DOHH2 (cell line): ENCODE data around the gene CHD8.

Experiments
- H3F3A ChIP-seq: fragments of 200-600 bp; sonication (generic), shearing (Covaris generic); 2 replicates; pipeline ENCODE4 v1.6.0; 2016; ENCODE audit warnings: antibody characterized with exemption, mild to moderate bottlenecking; ENCODE audit not compliant: control insufficient read depth, insufficient read depth
- H3K27ac ChIP-seq: fragments of 200-600 bp; sonication (generic); 2 replicates; pipeline ENCODE4 v1.5.1; 2014; ENCODE audit warnings: low read depth, mild to moderate bottlenecking, low read length, moderate library complexity
- H3K27me3 ChIP-seq: fragments of 200-600 bp; sonication (generic); 2 replicates; pipeline ENCODE4 v1.6.1; 2014; ENCODE audit warnings: mild to moderate bottlenecking, low read length, mixed read lengths; ENCODE audit not compliant: control insufficient read depth
- H3K36me3 ChIP-seq: fragments of 200-600 bp; sonication (generic); 2 replicates; pipeline ENCODE4 v1.6.1; 2014; ENCODE audit warnings: mild to moderate bottlenecking, low read length, moderate library complexity, mixed read lengths; ENCODE audit not compliant: control insufficient read depth
- H3K4me1 ChIP-seq: fragments of 200-600 bp; sonication (generic); 2 replicates; pipeline ENCODE4 v1.6.1; 2014; ENCODE audit warnings: mild to moderate bottlenecking, low read length, mixed read lengths; ENCODE audit not compliant: control insufficient read depth
- H3K4me2 ChIP-seq: fragments of 200-600 bp; sonication (generic); 2 replicates; pipeline ENCODE4 v1.6.0; 2014; ENCODE audit warnings: mild to moderate bottlenecking, low read length, moderate library complexity
- H3K4me3 ChIP-seq: fragments of 200-600 bp; sonication (generic); 2 replicates; pipeline ENCODE4 v1.5.1; 2014; ENCODE audit warnings: mild to moderate bottlenecking, low read length, mixed read lengths
- H3K79me2 ChIP-seq: fragments of 200-600 bp; sonication (generic); 2 replicates; pipeline ENCODE4 v1.6.1; 2014; ENCODE audit warnings: mild to moderate bottlenecking, low read length, mixed read lengths; ENCODE audit not compliant: control insufficient read depth
- H3K9me2 ChIP-seq: fragments of 200-600 bp; sonication (generic); replicated peaks from 2 replicates; pipeline ENCODE4 v1.6.1; 2014; ENCODE audit warnings: mild to moderate bottlenecking, low read length, mixed read lengths; ENCODE audit not compliant: control insufficient read depth
- H3K9me3 ChIP-seq: fragments of 200-600 bp; sonication (generic); 2 replicates; pipeline ENCODE4 v1.6.1; 2014; ENCODE audit warnings: antibody characterized with exemption, low read length, mixed read lengths; ENCODE audit not compliant: control insufficient read depth, insufficient read depth
- H4K20me1 ChIP-seq: fragments of 200-600 bp; sonication (generic); 2 replicates; pipeline ENCODE4 v1.6.0; 2014; ENCODE audit warnings: low read depth, mild to moderate bottlenecking, antibody characterized with exemption, low read length, moderate library complexity; ENCODE audit not compliant: control insufficient read depth, insufficient read depth
- CTCF ChIP-seq: fragments of 200-600 bp; sonication (generic); IDR thresholded peaks from one replicate; pipeline ENCODE4 v1.5.1; 2014; ENCODE audit warnings: antibody characterized with exemption, mild to moderate bottlenecking, low read depth, low read length; ENCODE audit not compliant: poor library complexity, severe bottlenecking
- EZH2phosphoT487 ChIP-seq: fragments of 200-600 bp; sonication (generic); IDR thresholded peaks from 2 replicates; pipeline ENCODE4 v1.6.1; 2017; ENCODE audit warnings: borderline replicate concordance, mild to moderate bottlenecking, antibody characterized with exemption, low read length, moderate library complexity, mixed read lengths

CHD8 gene

GRCh38 chr14:21440859-21441258 is 15.1 kb downstream of the CHD8 start:
- Histone ChIP-seq H3K9me3 (no peaks in the 10 kb centered on the region), H3F3A (peaks cover 9% of the 10 kb centered on the region), H3K4me3 (no peak overlapping the region), H3K36me3 (peaks cover 5% of the 10 kb centered on the region), H3K27ac (no peak overlapping the region), H4K20me1 (peaks cover 5% of the 10 kb centered on the region; the same call in 1 of the 2 replicates), H3K27me3 (no peaks in the 10 kb centered on the region), H3K9me2 (no peaks in the 10 kb centered on the region), H3K4me2 (no peak overlapping the region), H3K79me2 (peaks cover 97% of the 10 kb centered on the region), H3K4me1 (peaks cover 23% of the 10 kb centered on the region)
- TF ChIP-seq EZH2phosphoT487 (no peak), CTCF (no peak)

- Histone ChIP-seq H3F3A (peaks cover 5% of the 10 kb centered on the region), H3K4me3 (peak overlapping the region; percentile 77), H3K27me3 (no peaks in the 10 kb centered on the region), H3K36me3 (peaks cover 27% of the 10 kb centered on the region), H3K4me1 (peaks cover 28% of the 10 kb centered on the region), H3K27ac (peak overlapping the region; percentile 57), H4K20me1 (peaks cover 10% of the 10 kb centered on the region; the same call in 1 of the 2 replicates), H3K79me2 (peaks cover 97% of the 10 kb centered on the region), H3K4me2 (peak overlapping the region; percentile 76), H3K9me3 (no peaks in the 10 kb centered on the region), H3K9me2 (no peaks in the 10 kb centered on the region)
- TF ChIP-seq CTCF (no peak), EZH2phosphoT487 (no peak)
These were observed 18.6 kb downstream of the CHD8 start for GRCh38 chr14:21437063-21437901.

GRCh38 chr14:21436567-21437062 is 19.3 kb downstream of the CHD8 start:
- Histone ChIP-seq H4K20me1 (peaks cover 10% of the 10 kb centered on the region; the same call in 1 of the 2 replicates), H3K27ac (peak overlapping the region; percentile 57), H3K4me3 (peak overlapping the region; percentile 77), H3K9me3 (no peaks in the 10 kb centered on the region), H3K4me1 (peaks cover 28% of the 10 kb centered on the region), H3K9me2 (no peaks in the 10 kb centered on the region), H3F3A (peaks cover 5% of the 10 kb centered on the region), H3K79me2 (peaks cover 97% of the 10 kb centered on the region), H3K36me3 (peaks cover 30% of the 10 kb centered on the region), H3K27me3 (no peaks in the 10 kb centered on the region), H3K4me2 (peak overlapping the region; percentile 76)
- TF ChIP-seq CTCF (no peak), EZH2phosphoT487 (no peak)
